ENCODE measurements around the gene EVI5.

Gene EVI5

DNA sequence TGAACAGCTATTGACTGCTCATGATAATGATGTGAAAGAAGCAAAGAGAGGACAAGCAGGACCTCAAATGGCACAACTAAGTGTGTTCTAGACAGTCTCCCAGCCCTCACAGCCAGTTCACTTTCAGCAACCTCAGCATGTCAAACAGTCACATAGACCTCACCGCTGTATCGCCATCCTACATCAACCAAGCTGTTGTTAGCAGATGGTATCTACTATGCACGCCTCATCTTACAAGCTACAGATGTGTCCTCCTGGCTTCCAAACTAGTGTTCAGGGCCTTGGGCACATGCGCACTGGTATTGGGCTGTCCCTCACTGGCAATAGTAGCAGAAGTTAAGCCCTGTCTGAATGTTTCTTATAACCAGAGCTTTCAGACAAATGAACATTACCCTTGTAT lies 28.4 kb downstream of the EVI5 start:
- CTCF ChIA-PET, result interaction anchor here (1.2 to 1.8 kb wide), 5 partner anchors 11 to 62 kb away, joined by 3 to 5 read pairs (median 4); no protein-coding TSS in a partner anchor
- no peak for DNase-seq (ENCODE audit: low read depth, low spot score)
- POLR2A ChIA-PET, result no interaction called here
- no peak overlapping the region for H3K4me3 ChIP-seq (ENCODE audit: low read depth, low read length)
- TF ChIP-seq, protein P1, sequence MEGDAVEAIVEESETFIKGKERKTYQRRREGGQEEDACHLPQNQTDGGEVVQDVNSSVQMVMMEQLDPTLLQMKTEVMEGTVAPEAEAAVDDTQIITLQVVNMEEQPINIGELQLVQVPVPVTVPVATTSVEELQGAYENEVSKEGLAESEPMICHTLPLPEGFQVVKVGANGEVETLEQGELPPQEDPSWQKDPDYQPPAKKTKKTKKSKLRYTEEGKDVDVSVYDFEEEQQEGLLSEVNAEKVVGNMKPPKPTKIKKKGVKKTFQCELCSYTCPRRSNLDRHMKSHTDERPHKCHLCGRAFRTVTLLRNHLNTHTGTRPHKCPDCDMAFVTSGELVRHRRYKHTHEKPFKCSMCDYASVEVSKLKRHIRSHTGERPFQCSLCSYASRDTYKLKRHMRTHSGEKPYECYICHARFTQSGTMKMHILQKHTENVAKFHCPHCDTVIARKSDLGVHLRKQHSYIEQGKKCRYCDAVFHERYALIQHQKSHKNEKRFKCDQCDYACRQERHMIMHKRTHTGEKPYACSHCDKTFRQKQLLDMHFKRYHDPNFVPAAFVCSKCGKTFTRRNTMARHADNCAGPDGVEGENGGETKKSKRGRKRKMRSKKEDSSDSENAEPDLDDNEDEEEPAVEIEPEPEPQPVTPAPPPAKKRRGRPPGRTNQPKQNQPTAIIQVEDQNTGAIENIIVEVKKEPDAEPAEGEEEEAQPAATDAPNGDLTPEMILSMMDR (IDR thresholded peaks at IDR 0.05; ENCODE audit: insufficient read depth, low read length, missing control alignments), result no peak

DNA sequence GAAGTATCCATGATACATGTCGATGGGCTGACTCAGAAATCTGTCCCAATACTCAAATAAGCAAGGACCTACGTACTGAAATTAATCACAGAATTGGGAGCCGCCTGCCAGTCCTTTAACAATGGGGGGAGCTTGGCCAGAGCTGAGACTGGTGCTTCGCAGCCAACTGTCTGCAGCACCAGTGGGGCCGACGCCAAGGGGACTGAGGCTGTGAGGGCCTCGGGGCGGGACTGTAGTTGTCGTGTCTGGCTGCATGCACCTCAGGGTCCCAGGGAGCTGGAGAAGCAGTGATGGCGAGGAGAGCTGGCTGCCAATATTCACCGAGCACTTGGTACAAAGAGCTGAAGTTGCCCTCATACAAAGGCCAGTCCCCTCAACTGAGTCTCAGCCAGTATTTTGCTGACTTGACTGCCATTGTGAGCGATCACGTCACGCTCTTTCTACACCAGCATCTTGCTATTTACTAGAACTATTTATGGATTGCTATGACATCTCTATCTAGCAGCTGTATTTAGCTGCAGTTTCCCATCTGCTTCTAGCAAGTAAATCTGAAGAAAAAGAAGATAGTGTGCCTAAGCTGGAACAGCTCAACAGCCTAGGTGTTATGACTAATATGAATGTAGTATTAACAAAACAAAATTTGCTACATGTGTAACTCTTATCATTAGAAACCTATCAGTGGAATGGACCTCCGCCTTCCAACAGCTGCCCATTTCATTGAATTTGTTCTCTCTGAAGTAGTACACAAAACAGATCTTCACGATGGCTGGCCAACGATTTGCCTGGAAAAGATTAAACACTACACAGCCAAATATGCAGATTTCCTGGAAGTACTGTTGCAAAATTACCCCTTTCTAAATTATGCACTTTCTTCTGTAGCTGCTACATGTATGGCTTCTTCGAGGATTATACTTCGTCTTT lies 29.1 kb downstream of the EVI5 start:
- no peak overlapping the region for H3K4me3 ChIP-seq (ENCODE audit: low read depth, low read length)
- CTCF ChIA-PET, result interaction anchor here (0.9 to 1.8 kb wide), 7 partner anchors 10 to 62 kb away, joined by 3 to 5 read pairs (median 4); partner anchors contain the start of gene EVI5
- TF ChIP-seq, protein P1 (IDR thresholded peaks at IDR 0.05; ENCODE audit: insufficient read depth, low read length, missing control alignments), result no peak
- DNase-seq (ENCODE audit: low read depth, low spot score), result no peak
- POLR2A ChIA-PET, result no interaction called here

DNA sequence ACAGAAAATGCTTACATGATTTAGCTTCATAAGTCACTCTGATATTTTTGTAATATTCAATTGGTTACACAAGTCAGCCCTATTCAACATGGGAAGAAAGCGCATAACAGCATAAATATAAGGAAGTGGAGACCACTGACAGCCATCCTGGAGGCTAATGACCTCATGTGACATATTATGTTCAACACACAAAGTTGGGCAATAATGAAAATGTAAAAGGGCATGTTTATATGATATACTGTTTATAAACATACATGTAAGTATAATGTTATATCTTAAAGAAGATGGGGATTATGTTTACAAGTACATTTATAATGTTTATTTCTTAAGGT lies 30.2 kb downstream of the EVI5 start:
- POLR2A ChIA-PET, result no interaction called here
- CTCF ChIA-PET, result interaction anchor here (0.6 to 1.8 kb wide), 4 partner anchors 9 to 1672 kb away, joined by 3 to 8 read pairs (median 4); partner anchors contain the start of gene EVI5
- no peak overlapping the region for H3K4me3 ChIP-seq (ENCODE audit: low read depth, low read length)
- TF ChIP-seq, protein P1 (IDR thresholded peaks at IDR 0.05; ENCODE audit: insufficient read depth, low read length, missing control alignments), result no peak
- DNase-seq (ENCODE audit: low read depth, low spot score), result no peak

DNA sequence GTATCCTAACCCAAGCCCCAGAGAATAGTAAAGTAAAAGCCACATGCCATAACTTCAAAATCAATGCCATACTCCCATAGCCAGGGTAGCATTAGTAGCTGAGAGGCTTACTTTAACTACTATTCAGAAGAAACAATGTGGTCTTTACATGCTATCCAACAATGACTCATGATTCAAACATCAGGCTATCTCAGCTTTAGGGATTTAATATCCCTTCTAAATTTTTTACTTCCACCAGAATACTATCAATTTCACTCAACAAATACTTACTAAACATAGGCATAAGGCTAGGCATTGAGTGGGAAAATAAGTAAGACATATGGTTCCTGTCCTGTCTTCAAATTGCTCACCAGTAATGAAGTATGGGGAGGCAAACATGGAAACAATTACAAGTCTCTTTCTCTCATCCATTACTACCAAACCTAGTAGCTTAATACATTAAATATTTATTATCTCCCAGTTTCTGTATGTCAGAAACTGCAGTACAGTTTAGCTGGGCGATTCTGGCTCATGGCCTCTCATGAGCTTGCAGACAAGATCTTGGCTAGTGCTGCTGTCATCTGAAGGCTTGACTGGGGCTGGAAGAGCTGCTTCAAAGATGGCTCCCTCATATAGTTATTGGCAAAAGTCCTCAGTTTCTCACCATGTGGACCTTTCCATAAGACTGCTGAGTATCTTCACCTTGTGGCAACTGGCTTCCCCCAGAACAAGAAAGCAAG lies 30.7 kb downstream of the EVI5 start:
- peak; percentile 72 for DNase-seq (ENCODE audit: low read depth, low spot score)
- no peak overlapping the region for H3K4me3 ChIP-seq (ENCODE audit: low read depth, low read length)
- ChIA-PET POLR2A (interaction anchor here (1.1 to 1.2 kb wide), 2 partner anchors 31 to 78 kb away, joined by 3 to 4 read pairs; partner anchors contain the start of genes EVI5 and RPL5), CTCF (interaction anchor here (0.6 to 2.1 kb wide), 6 partner anchors 8 to 1672 kb away, joined by 3 to 14 read pairs (median 4); partner anchors contain the start of gene EVI5)
- TF ChIP-seq, protein P1 (IDR thresholded peaks at IDR 0.05; ENCODE audit: insufficient read depth, low read length, missing control alignments), result no peak

DNA sequence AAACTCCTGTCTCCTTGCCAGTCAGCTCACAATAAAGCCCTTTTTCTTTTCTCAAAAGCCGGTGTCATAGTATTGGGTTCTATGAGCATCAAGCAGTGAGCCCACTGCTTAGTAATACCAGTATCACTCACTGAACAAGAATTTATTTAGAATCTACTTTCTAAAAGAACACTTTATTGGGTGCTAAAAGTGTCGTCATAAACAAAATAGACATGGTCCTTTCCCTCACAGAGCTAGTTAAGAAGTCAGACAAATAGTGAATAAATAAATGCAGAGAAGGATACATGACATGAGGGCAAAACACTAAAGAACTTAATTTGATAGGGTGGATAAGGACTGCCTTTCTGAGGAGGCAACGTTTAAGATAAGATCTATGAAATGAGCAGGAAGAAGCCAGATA lies 32.2 kb downstream of the EVI5 start:
- no peak for DNase-seq (ENCODE audit: low read depth, low spot score)
- TF ChIP-seq, protein P1 (IDR thresholded peaks at IDR 0.05; ENCODE audit: insufficient read depth, low read length, missing control alignments), result no peak
- POLR2A ChIA-PET, result no interaction called here
- CTCF ChIA-PET, result interaction anchor here (1.1 to 2.1 kb wide), 4 partner anchors 16 to 80 kb away, joined by 3 to 14 read pairs (median 4); no protein-coding TSS in a partner anchor
- H3K4me3 ChIP-seq (ENCODE audit: low read depth, low read length), result no peak overlapping the region
